ENCODE data around the gene CXCL13.

GRCh38 chr4:77567549-77567948 is 38.1 kb upstream of the CXCL13 start:
- no peak for TF ChIP-seq NR1H2 (CRISPR knock-in tag; IDR thresholded peaks at IDR 0.05)
- no peak for TF ChIP-seq HMGXB4 (CRISPR knock-in tag; IDR thresholded peaks at IDR 0.05)
- TF ChIP-seq, protein P1, sequence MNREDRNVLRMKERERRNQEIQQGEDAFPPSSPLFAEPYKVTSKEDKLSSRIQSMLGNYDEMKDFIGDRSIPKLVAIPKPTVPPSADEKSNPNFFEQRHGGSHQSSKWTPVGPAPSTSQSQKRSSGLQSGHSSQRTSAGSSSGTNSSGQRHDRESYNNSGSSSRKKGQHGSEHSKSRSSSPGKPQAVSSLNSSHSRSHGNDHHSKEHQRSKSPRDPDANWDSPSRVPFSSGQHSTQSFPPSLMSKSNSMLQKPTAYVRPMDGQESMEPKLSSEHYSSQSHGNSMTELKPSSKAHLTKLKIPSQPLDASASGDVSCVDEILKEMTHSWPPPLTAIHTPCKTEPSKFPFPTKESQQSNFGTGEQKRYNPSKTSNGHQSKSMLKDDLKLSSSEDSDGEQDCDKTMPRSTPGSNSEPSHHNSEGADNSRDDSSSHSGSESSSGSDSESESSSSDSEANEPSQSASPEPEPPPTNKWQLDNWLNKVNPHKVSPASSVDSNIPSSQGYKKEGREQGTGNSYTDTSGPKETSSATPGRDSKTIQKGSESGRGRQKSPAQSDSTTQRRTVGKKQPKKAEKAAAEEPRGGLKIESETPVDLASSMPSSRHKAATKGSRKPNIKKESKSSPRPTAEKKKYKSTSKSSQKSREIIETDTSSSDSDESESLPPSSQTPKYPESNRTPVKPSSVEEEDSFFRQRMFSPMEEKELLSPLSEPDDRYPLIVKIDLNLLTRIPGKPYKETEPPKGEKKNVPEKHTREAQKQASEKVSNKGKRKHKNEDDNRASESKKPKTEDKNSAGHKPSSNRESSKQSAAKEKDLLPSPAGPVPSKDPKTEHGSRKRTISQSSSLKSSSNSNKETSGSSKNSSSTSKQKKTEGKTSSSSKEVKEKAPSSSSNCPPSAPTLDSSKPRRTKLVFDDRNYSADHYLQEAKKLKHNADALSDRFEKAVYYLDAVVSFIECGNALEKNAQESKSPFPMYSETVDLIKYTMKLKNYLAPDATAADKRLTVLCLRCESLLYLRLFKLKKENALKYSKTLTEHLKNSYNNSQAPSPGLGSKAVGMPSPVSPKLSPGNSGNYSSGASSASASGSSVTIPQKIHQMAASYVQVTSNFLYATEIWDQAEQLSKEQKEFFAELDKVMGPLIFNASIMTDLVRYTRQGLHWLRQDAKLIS (CRISPR knock-in tag; IDR thresholded peaks at IDR 0.05; ENCODE audit: borderline replicate concordance): no peak
- TF ChIP-seq, protein P2, sequence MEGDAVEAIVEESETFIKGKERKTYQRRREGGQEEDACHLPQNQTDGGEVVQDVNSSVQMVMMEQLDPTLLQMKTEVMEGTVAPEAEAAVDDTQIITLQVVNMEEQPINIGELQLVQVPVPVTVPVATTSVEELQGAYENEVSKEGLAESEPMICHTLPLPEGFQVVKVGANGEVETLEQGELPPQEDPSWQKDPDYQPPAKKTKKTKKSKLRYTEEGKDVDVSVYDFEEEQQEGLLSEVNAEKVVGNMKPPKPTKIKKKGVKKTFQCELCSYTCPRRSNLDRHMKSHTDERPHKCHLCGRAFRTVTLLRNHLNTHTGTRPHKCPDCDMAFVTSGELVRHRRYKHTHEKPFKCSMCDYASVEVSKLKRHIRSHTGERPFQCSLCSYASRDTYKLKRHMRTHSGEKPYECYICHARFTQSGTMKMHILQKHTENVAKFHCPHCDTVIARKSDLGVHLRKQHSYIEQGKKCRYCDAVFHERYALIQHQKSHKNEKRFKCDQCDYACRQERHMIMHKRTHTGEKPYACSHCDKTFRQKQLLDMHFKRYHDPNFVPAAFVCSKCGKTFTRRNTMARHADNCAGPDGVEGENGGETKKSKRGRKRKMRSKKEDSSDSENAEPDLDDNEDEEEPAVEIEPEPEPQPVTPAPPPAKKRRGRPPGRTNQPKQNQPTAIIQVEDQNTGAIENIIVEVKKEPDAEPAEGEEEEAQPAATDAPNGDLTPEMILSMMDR (IDR thresholded peaks at IDR 0.05): no peak
- TF ChIP-seq, protein P3, sequence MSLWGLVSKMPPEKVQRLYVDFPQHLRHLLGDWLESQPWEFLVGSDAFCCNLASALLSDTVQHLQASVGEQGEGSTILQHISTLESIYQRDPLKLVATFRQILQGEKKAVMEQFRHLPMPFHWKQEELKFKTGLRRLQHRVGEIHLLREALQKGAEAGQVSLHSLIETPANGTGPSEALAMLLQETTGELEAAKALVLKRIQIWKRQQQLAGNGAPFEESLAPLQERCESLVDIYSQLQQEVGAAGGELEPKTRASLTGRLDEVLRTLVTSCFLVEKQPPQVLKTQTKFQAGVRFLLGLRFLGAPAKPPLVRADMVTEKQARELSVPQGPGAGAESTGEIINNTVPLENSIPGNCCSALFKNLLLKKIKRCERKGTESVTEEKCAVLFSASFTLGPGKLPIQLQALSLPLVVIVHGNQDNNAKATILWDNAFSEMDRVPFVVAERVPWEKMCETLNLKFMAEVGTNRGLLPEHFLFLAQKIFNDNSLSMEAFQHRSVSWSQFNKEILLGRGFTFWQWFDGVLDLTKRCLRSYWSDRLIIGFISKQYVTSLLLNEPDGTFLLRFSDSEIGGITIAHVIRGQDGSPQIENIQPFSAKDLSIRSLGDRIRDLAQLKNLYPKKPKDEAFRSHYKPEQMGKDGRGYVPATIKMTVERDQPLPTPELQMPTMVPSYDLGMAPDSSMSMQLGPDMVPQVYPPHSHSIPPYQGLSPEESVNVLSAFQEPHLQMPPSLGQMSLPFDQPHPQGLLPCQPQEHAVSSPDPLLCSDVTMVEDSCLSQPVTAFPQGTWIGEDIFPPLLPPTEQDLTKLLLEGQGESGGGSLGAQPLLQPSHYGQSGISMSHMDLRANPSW (CRISPR knock-in tag; conservative IDR thresholded peaks at IDR 0.05; ENCODE audit: low read depth): no peak
- TF ChIP-seq, protein P4, sequence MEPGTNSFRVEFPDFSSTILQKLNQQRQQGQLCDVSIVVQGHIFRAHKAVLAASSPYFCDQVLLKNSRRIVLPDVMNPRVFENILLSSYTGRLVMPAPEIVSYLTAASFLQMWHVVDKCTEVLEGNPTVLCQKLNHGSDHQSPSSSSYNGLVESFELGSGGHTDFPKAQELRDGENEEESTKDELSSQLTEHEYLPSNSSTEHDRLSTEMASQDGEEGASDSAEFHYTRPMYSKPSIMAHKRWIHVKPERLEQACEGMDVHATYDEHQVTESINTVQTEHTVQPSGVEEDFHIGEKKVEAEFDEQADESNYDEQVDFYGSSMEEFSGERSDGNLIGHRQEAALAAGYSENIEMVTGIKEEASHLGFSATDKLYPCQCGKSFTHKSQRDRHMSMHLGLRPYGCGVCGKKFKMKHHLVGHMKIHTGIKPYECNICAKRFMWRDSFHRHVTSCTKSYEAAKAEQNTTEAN (CRISPR knock-in tag; IDR thresholded peaks at IDR 0.05): no peak
